ENCODE data around the gene AGFG1. TPM values are rescaled to one million over a fixed set of nuclear protein-coding genes. Genes with fewer than 3 reads are reported as not detected.

Gene AGFG1
- total RNA-seq, 1 experiment from 2014 or later, result 126 TPM

GRCh38 chr2:227433171-227433570 is 38.8 kb upstream of the AGFG1 start:
- no peak for DNase-seq

GRCh38 chr2:227436436-227437174 is 35.4 kb upstream of the AGFG1 start:
- CTCF ChIA-PET, result no interaction called here
- Mint-ChIP-seq H3K4me3 (ENCODE audit: low read depth, unreplicated experiment) (no peak overlapping the region), H3K9me3 (ENCODE audit: low read depth, unreplicated experiment) (peaks cover 7% of the 10 kb centered on the region), H3K27me3 (ENCODE audit: unreplicated experiment) (no peaks in the 10 kb centered on the region), H3K36me3 (ENCODE audit: insufficient read depth, unreplicated experiment) (peaks cover 4% of the 10 kb centered on the region), H3K27ac (ENCODE audit: unreplicated experiment) (no peak overlapping the region), H3K4me1 (ENCODE audit: low read depth, unreplicated experiment) (no peaks in the 10 kb centered on the region)
- no peak for TF ChIP-seq CTCF (IDR thresholded peaks at IDR 0.05; ENCODE audit: unreplicated experiment)
- DNase-seq, result no peak
- no TSS peak for BruUV-seq (replicated peaks)
- intact Hi-C loops (cut with micrococcal nuclease; ENCODE audit: unreplicated experiment), result no loop called here

More at GRCh38 chr2:227433171-227433570, 38.8 kb upstream of the AGFG1 start:
- H3K4me3 Mint-ChIP-seq (ENCODE audit: low read depth, unreplicated experiment), result no peak overlapping the region
- H3K9me3 Mint-ChIP-seq (ENCODE audit: low read depth, unreplicated experiment), result peaks cover 7% of the 10 kb centered on the region
- H3K27me3 Mint-ChIP-seq (ENCODE audit: unreplicated experiment), result no peaks in the 10 kb centered on the region
- H3K4me1 Mint-ChIP-seq (ENCODE audit: low read depth, unreplicated experiment), result no peaks in the 10 kb centered on the region
- intact Hi-C loops (cut with micrococcal nuclease; ENCODE audit: unreplicated experiment), result no loop called here
- H3K27ac Mint-ChIP-seq (ENCODE audit: unreplicated experiment), result no peak overlapping the region
- CTCF ChIA-PET, result no interaction called here
- no peak for TF ChIP-seq CTCF (IDR thresholded peaks at IDR 0.05; ENCODE audit: unreplicated experiment)
- peaks cover 4% of the 10 kb centered on the region for H3K36me3 Mint-ChIP-seq (ENCODE audit: insufficient read depth, unreplicated experiment)
- no TSS peak for BruUV-seq (replicated peaks)

- Mint-ChIP-seq H3K9me3 (ENCODE audit: low read depth, unreplicated experiment) (no peaks in the 10 kb centered on the region), H3K4me1 (ENCODE audit: low read depth, unreplicated experiment) (no peaks in the 10 kb centered on the region), H3K36me3 (ENCODE audit: insufficient read depth, unreplicated experiment) (no peaks in the 10 kb centered on the region), H3K4me3 (ENCODE audit: low read depth, unreplicated experiment) (no peak overlapping the region), H3K27ac (ENCODE audit: unreplicated experiment) (no peak overlapping the region), H3K27me3 (ENCODE audit: unreplicated experiment) (no peaks in the 10 kb centered on the region)
- CTCF ChIA-PET, result interaction anchor here (0.6 to 0.7 kb wide), 2 partner anchors 28 to 139 kb away, joined by 3 to 4 read pairs; no protein-coding TSS in a partner anchor
- no peak for DNase-seq
- BruUV-seq (replicated peaks), result no TSS peak
- TF ChIP-seq CTCF (IDR thresholded peaks at IDR 0.05; ENCODE audit: unreplicated experiment), result no peak
- intact Hi-C loops (cut with micrococcal nuclease; ENCODE audit: unreplicated experiment), result no loop called here
Observed at GRCh38 chr2:227439214-227439613, 32.7 kb upstream of the AGFG1 start.

- no TSS peak for BruUV-seq (replicated peaks)
- H3K4me1 Mint-ChIP-seq (ENCODE audit: low read depth, unreplicated experiment), result no peaks in the 10 kb centered on the region
- CTCF ChIA-PET, result no interaction called here
- intact Hi-C loops (cut with micrococcal nuclease; ENCODE audit: unreplicated experiment), result no loop called here
- no peaks in the 10 kb centered on the region for H3K27me3 Mint-ChIP-seq (ENCODE audit: unreplicated experiment)
- no peak overlapping the region for H3K27ac Mint-ChIP-seq (ENCODE audit: unreplicated experiment)
- TF ChIP-seq CTCF (IDR thresholded peaks at IDR 0.05; ENCODE audit: unreplicated experiment), result no peak
- no peaks in the 10 kb centered on the region for H3K9me3 Mint-ChIP-seq (ENCODE audit: low read depth, unreplicated experiment)
- H3K4me3 Mint-ChIP-seq (ENCODE audit: low read depth, unreplicated experiment), result no peak overlapping the region
- DNase-seq, result no peak
- no peaks in the 10 kb centered on the region for H3K36me3 Mint-ChIP-seq (ENCODE audit: insufficient read depth, unreplicated experiment)
Observed at GRCh38 chr2:227442639-227443038, 29.3 kb upstream of the AGFG1 start.

Measured in Calu3 (cell line).